ENCODE measurements around the gene RFX2. TPM values are rescaled to one million over a fixed set of nuclear protein-coding genes. Genes with fewer than 3 reads are reported as not detected.
"Not testable (repeated sequence)": the region's sequence is repeated elsewhere in the genome, so short reads cannot be mapped to it uniquely, and the experiment has no call there.

The RFX2 gene
- total RNA-seq, 4 donors from 2014 or later: 0.31 to 10.5 (median 2.2) TPM

- no peaks in the 10 kb centered on the region for H3K4me1 ChIP-seq
- H3K9me3 ChIP-seq: no peaks in the 10 kb centered on the region
- H3K4me3 ChIP-seq: no peak overlapping the region
- intact Hi-C loops (cut with DNase I; ENCODE audit: low total_unique reads) (no loop called here), in situ Hi-C loops (cut with MboI; ENCODE audit: low sequenced_read_pairs in 4 of 4) (no loop called here)
- DNase-seq (no peak), ATAC-seq (no peak)
- H3K36me3 ChIP-seq: no peaks in the 10 kb centered on the region
- no peaks in the 10 kb centered on the region for H3K27me3 ChIP-seq
- TF ChIP-seq CTCF (IDR thresholded peaks at IDR 0.05 in 4 of 5, conservative IDR thresholded peaks at IDR 0.05 in 1 of 5): no peak
- no peak for TF ChIP-seq POLR2A (IDR thresholded peaks at IDR 0.05)
- no peak overlapping the region for H3K27ac ChIP-seq
Measured at GRCh38 chr19:6010107-6010506, 100.2 kb downstream of the RFX2 start.

GRCh38 chr19:6007866-6008265 lies 102.4 kb downstream of the RFX2 start:
- no peaks in the 10 kb centered on the region for H3K27me3 ChIP-seq
- in situ Hi-C loops (cut with MboI; ENCODE audit: low sequenced_read_pairs in 4 of 4): no loop called here
- H3K4me1 ChIP-seq: no peaks in the 10 kb centered on the region
- TF ChIP-seq POLR2A (IDR thresholded peaks at IDR 0.05) (no peak), CTCF (IDR thresholded peaks at IDR 0.05 in 4 of 5, conservative IDR thresholded peaks at IDR 0.05 in 1 of 5) (no peak)
- H3K27ac ChIP-seq: no peak overlapping the region
- intact Hi-C loops (cut with DNase I; ENCODE audit: low total_unique reads): no loop called here
- no peaks in the 10 kb centered on the region for H3K9me3 ChIP-seq
- DNase-seq (no peak), ATAC-seq (no peak)
- no peak overlapping the region for H3K4me3 ChIP-seq
- H3K36me3 ChIP-seq: no peaks in the 10 kb centered on the region

GRCh38 chr19:6006896-6007295 lies 103.4 kb downstream of the RFX2 start:
- H3K36me3 ChIP-seq: no peaks in the 10 kb centered on the region
- H3K27me3 ChIP-seq: no peaks in the 10 kb centered on the region
- ATAC-seq (no peak), DNase-seq (no peak)
- no peak for TF ChIP-seq CTCF (IDR thresholded peaks at IDR 0.05 in 4 of 5, conservative IDR thresholded peaks at IDR 0.05 in 1 of 5)
- TF ChIP-seq POLR2A (IDR thresholded peaks at IDR 0.05): no peak
- no peaks in the 10 kb centered on the region for H3K4me1 ChIP-seq
- H3K27ac ChIP-seq: no peak overlapping the region
- no peak overlapping the region for H3K4me3 ChIP-seq
- no peaks in the 10 kb centered on the region for H3K9me3 ChIP-seq
- intact Hi-C loops (cut with DNase I; ENCODE audit: low total_unique reads): no loop called here
- in situ Hi-C loops (cut with MboI; ENCODE audit: low sequenced_read_pairs in 4 of 4): no loop called here

- DNase-seq; H3K4me3 ChIP-seq; H3K27me3 ChIP-seq; H3K27ac ChIP-seq; H3K36me3 ChIP-seq; intact Hi-C loops (cut with DNase I; ENCODE audit: low total_unique reads); ATAC-seq; H3K9me3 ChIP-seq; in situ Hi-C loops (cut with MboI; ENCODE audit: low sequenced_read_pairs in 4 of 4); H3K4me1 ChIP-seq: not testable (repeated sequence)
Measured at GRCh38 chr19:6006070-6006446, 104.2 kb downstream of the RFX2 start.

GRCh38 chr19:6005321-6006069 lies 104.8 kb downstream of the RFX2 start:
- H3K27ac ChIP-seq: no peak overlapping the region
- no peaks in the 10 kb centered on the region for H3K36me3 ChIP-seq
- no peak for DNase-seq
- H3K4me1 ChIP-seq: no peaks in the 10 kb centered on the region
- no peaks in the 10 kb centered on the region for H3K27me3 ChIP-seq
- no peak for TF ChIP-seq POLR2A (IDR thresholded peaks at IDR 0.05)
- TF ChIP-seq CTCF (IDR thresholded peaks at IDR 0.05 in 4 of 5, conservative IDR thresholded peaks at IDR 0.05 in 1 of 5): no peak
- in situ Hi-C loops (cut with MboI; ENCODE audit: low sequenced_read_pairs in 4 of 4) (no loop called here), intact Hi-C loops (cut with DNase I; ENCODE audit: low total_unique reads) (no loop called here)
- H3K4me3 ChIP-seq: no peak overlapping the region
- ATAC-seq: no peak
- no peaks in the 10 kb centered on the region for H3K9me3 ChIP-seq

All from gastrocnemius medialis (tissue), 4 donors.